Measurements from ENCODE around the gene STX17.
A peak's percentile ranks its signal among the peaks of the same experiment; 100 is the strongest.

Gene STX17

DNA sequence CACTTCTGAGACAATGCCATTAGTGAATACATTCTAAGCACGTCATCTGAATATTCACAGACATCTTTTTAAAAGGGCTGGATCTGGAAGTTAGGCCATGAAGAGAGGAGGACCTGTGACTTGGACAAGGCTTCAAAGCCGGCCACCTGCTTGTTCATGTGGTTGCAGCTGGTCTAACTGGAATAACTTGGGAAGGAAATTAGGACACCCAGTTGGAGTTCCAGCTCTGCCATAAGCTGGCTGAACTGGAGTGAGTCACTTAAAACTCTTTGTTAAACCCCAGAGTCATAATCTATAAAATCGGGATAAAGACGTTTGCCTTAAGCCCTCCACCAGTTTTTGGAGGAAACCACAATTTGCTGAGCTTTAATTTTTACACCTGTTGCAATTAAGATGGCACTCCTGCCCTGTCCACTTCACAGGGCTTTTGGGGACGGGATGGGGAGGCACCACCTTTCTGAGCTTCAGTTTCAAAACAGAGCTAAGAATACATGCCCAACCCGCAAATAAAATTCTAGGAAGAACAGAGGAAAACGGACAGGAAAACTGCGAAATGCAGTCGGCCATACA is 536 bp upstream of the STX17 start:
- H3K4me3 ChIP-seq (ENCODE audit: low read depth, low read length), result peak overlapping the region; percentile 77
- CTCF ChIA-PET, result interaction anchor here (0.6 to 1.1 kb wide), 6 partner anchors 8 to 96 kb away, joined by 3 to 5 read pairs (median 4); no protein-coding TSS in a partner anchor
- peaks cover 3% of the 10 kb centered on the region; the same call in 1 of the 2 replicates for H3K4me1 ChIP-seq (ENCODE audit: control insufficient read depth, insufficient read depth, low read length)
- H3K27ac ChIP-seq (ENCODE audit: extremely low read depth, low read depth, low read length), result peak overlapping the region; percentile 32; the same call in 1 of the 2 replicates
- no peaks in the 10 kb centered on the region for H3K9me3 ChIP-seq (ENCODE audit: control insufficient read depth, insufficient read depth, low read depth, low read length)
- no peak for TF ChIP-seq ZNF23 (tag by site-specific recombination; IDR thresholded peaks at IDR 0.05; ENCODE audit: borderline replicate concordance)
- peak; percentile 92 for TF ChIP-seq SCRT2 (tag by site-specific recombination; IDR thresholded peaks at IDR 0.05)
- no peak for TF ChIP-seq TSHZ1 (tag by site-specific recombination; IDR thresholded peaks at IDR 0.05; ENCODE audit: borderline replicate concordance)
- TF ChIP-seq SCRT1 (tag by site-specific recombination; IDR thresholded peaks at IDR 0.05; ENCODE audit: borderline replicate concordance), result peak; percentile 64; the same call in 1 of the 2 replicates
- no peak for TF ChIP-seq SALL2 (tag by site-specific recombination; IDR thresholded peaks at IDR 0.05; ENCODE audit: borderline replicate concordance)
- TF ChIP-seq ZNF335 (tag by site-specific recombination; conservative IDR thresholded peaks at IDR 0.05), result no peak
- no peak for TF ChIP-seq ZNF341 (tag by site-specific recombination; IDR thresholded peaks at IDR 0.05; ENCODE audit: low read depth)
- no peaks in the 10 kb centered on the region; a peak in 1 of 3 replicates for H3K36me3 ChIP-seq (ENCODE audit: control insufficient read depth in 2 of 2, insufficient read depth in 1 of 2, low read length in 2 of 2)
- POLR2A ChIA-PET, result interaction anchor here (0.9 to 2.0 kb wide), 2 partner anchors 84 to 87 kb away, joined by 4 to 9 read pairs; partner anchors contain the start of gene NR4A3

- POLR2A ChIA-PET, result interaction anchor here (1.5 kb wide), 1 partner anchor 86 kb away, joined by 9 read pairs; the partner anchor contains the start of gene NR4A3
Observed at GRCh38 chr9:99907208-99907532, 716 bp downstream of the STX17 start.

DNA sequence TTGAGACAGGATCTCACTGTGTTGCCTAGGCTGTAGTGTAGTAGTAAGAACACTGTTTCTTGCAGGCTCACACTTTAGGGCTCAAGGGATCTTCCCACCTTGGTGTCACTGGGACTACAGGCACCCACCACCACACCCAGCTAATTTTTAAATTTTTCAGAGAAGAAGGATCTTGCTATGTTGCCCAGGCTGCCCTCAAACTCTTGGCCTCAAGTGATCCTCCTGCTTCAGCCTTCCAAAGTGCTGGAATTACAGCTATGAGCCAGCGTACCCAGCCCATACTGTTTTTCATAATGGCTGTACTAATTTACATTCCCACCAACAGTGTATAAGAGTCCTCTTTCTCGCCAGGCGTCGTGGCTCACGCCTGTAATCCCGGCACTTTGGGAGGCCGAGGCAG is 5.1 kb downstream of the STX17 start:
- ChIA-PET POLR2A (no interaction called here), CTCF (interaction anchor here (0.6 kb wide), 1 partner anchor 309 kb away, joined by 5 read pairs; no protein-coding TSS in a partner anchor)
- H3K4me3 ChIP-seq (ENCODE audit: low read depth, low read length), result no peak overlapping the region
- no peak overlapping the region for H3K27ac ChIP-seq (ENCODE audit: extremely low read depth, low read depth, low read length)
- no peaks in the 10 kb centered on the region for H3K9me3 ChIP-seq (ENCODE audit: control insufficient read depth, insufficient read depth, low read depth, low read length)
- peak; percentile 65; the same call in 1 of the 2 replicates for TF ChIP-seq ZNF121 (tag by site-specific recombination; IDR thresholded peaks at IDR 0.05)
- no peak for TF ChIP-seq MYNN (tag by site-specific recombination; IDR thresholded peaks at IDR 0.05; ENCODE audit: borderline replicate concordance)
- peaks cover 4 to 15% of the 10 kb centered on the region in 2 experiments for H3K36me3 ChIP-seq (ENCODE audit: control insufficient read depth in 2 of 2, insufficient read depth in 1 of 2, low read length in 2 of 2)
- no peaks in the 10 kb centered on the region for H3K4me1 ChIP-seq (ENCODE audit: control insufficient read depth, insufficient read depth, low read length)

More at GRCh38 chr9:99907208-99907532, 716 bp downstream of the STX17 start:
- Histone ChIP-seq H3K9me3 (ENCODE audit: control insufficient read depth, insufficient read depth, low read depth, low read length) (no peaks in the 10 kb centered on the region), H3K4me3 (ENCODE audit: low read depth, low read length) (peak overlapping the region; percentile 77), H3K27ac (ENCODE audit: extremely low read depth, low read depth, low read length) (peak overlapping the region; percentile 92), H3K36me3 (ENCODE audit: control insufficient read depth in 2 of 2, insufficient read depth in 1 of 2, low read length in 2 of 2) (peaks cover 0 to 3% of the 10 kb centered on the region in 2 experiments; a peak in 1 of 3 replicates), H3K4me1 (ENCODE audit: control insufficient read depth, insufficient read depth, low read length) (peaks cover 3% of the 10 kb centered on the region; the same call in 1 of the 2 replicates)
- CTCF ChIA-PET, result no interaction called here
- 0 out of 2 replicates have a peak, but pooled peaks have one; percentile 2 for TF ChIP-seq ZSCAN16 (tag by site-specific recombination; IDR thresholded peaks at IDR 0.05)
- peak; percentile 64; the same call in 1 of the 2 replicates for TF ChIP-seq ZNF335 (tag by site-specific recombination; conservative IDR thresholded peaks at IDR 0.05)
- no peak for TF ChIP-seq INSM2 (tag by site-specific recombination; IDR thresholded peaks at IDR 0.05)
- TF ChIP-seq ZNF571 (tag by site-specific recombination; IDR thresholded peaks at IDR 0.05), result no peak
- TF ChIP-seq SP3 (tag by site-specific recombination; IDR thresholded peaks at IDR 0.05), result no peak
- TF ChIP-seq ZBTB20 (tag by site-specific recombination; IDR thresholded peaks at IDR 0.05), result no peak
